Gastroesophageal sphincter (tissue), 3 donors: ENCODE results near the gene CDH4.

ENCODE experiments used
- CTCF ChIP-seq, 4 experiments: fragments of 200-600 bp in 2 of 4; fragments of 450-650 bp in 2 of 4; sonication (generic) in 1 of 4; IDR thresholded peaks; one replicate each; pipeline ENCODE4 v1.5.1; 2017 to 2019; ENCODE audit warnings: antibody characterized with exemption in 4 of 4, mild to moderate bottlenecking in 2 of 4, moderate library complexity in 2 of 4
- EP300 ChIP-seq: sonication (generic); formaldehyde crosslinking; IDR thresholded peaks from one replicate; pipeline ENCODE4 v1.6.1; 2017; ENCODE audit warnings: antibody characterized with exemption, mild to moderate bottlenecking
- POLR2A ChIP-seq, 2 donors: fragments of 450-650 bp; IDR thresholded peaks; one replicate each; pipeline ENCODE4 v1.6.1; 2017; ENCODE audit warnings: antibody characterized with exemption in 2 of 2, mild to moderate bottlenecking in 2 of 2, moderate library complexity in 1 of 2
- POLR2AphosphoS5 ChIP-seq: sonication (generic); formaldehyde crosslinking; IDR thresholded peaks from one replicate; pipeline ENCODE4 v1.6.1; 2017; ENCODE audit warnings: antibody characterized with exemption

- TF ChIP-seq CTCF (IDR thresholded peaks at IDR 0.05) (no peak), POLR2AphosphoS5 (no peak), EP300 (no peak), POLR2A (IDR thresholded peaks at IDR 0.05) (no peak)
Measured at GRCh38 chr20:61847420-61847748, 595.3 kb downstream of the CDH4 start.
